Spleen (tissue), 11 donors: ENCODE data around the gene CHCHD6. TPM values are rescaled to one million over a fixed set of nuclear protein-coding genes. Genes with fewer than 3 reads are reported as not detected.

Experiments
- DNase-seq: peaks from one replicate; pipeline ENCODE4 v3.0.0-alpha.2; 2020
- H3K27ac ChIP-seq, 8 donors: fragments of 200-600 bp; sonication (generic) in 7 of 8; 1 replicate in 4 of 8; 2 replicates in 4 of 8; pipeline versions ENCODE4 v1.5.0 to v1.8.0; 2016 to 2021; ENCODE audit warnings: inconsistent platforms in 4 of 8, mild to moderate bottlenecking in 4 of 8, moderate library complexity in 1 of 8
- H3K27me3 ChIP-seq, 7 donors: fragments of 200-600 bp; sonication (generic) in 6 of 7; replicated peaks in 1 of 7; 1 replicate in 4 of 7; 2 replicates in 3 of 7; pipeline versions ENCODE4 v1.5.0 to v1.8.0; 2016 to 2021; ENCODE audit warnings: inconsistent platforms in 3 of 7, mild to moderate bottlenecking in 1 of 7
- H3K36me3 ChIP-seq, 6 donors: fragments of 200-600 bp; sonication (generic) in 5 of 6; 1 replicate in 4 of 6; 2 replicates in 2 of 6; pipeline versions ENCODE4 v1.5.0 to v1.8.0; 2016 to 2021; ENCODE audit warnings: inconsistent platforms in 2 of 6
- H3K4me1 ChIP-seq, 6 donors: fragments of 200-600 bp; sonication (generic) in 5 of 6; 1 replicate in 3 of 6; 2 replicates in 3 of 6; pipeline versions ENCODE4 v1.5.0 to v1.8.0; 2016 to 2021; ENCODE audit warnings: inconsistent platforms in 3 of 6
- H3K4me3 ChIP-seq, 8 donors: fragments of 200-600 bp; sonication (generic) in 7 of 8; 1 replicate in 4 of 8; 2 replicates in 4 of 8; pipeline versions ENCODE4 v1.5.0 to v1.8.0; 2016 to 2021; ENCODE audit warnings: inconsistent platforms in 4 of 8, mild to moderate bottlenecking in 4 of 8, moderate library complexity in 2 of 8
- H3K9me3 ChIP-seq, 8 donors: fragments of 200-600 bp; sonication (generic) in 7 of 8; 1 replicate in 4 of 8; 2 replicates in 4 of 8; pipeline versions ENCODE4 v1.5.0 to v1.8.0; 2016 to 2021; ENCODE audit warnings: inconsistent platforms in 4 of 8
- POLR2A ChIP-seq, 3 donors: fragments of 450-650 bp; IDR thresholded peaks; one replicate each; pipeline ENCODE4 v1.5.1; 2017; ENCODE audit warnings: antibody characterized with exemption in 3 of 3, mild to moderate bottlenecking in 1 of 3
- POLR2AphosphoS5 ChIP-seq, 3 donors: sonication (generic); formaldehyde crosslinking; IDR thresholded peaks; one replicate each; pipeline ENCODE4 v1.5.1; 2017; ENCODE audit warnings: antibody characterized with exemption in 3 of 3
- WGBS, 5 donors: extraction: QIAGEN DNeasy Blood & Tissue Kit in 3 of 5; methylation state at CpG; one replicate each; pipeline versions ENCODE4 v1.1.5 to v1.1.7; 2013 to 2018; 5-methylcytosine and 5-hydroxymethylcytosine counted together
- intact Hi-C: fragments of 100-400 bp; cut with DNase I; formaldehyde crosslinking; loops from one replicate; pipeline ENCODE4 v1.15.0; 2023; ENCODE audit warnings: low total_unique reads
- polyA plus RNA-seq, 3 donors: library from polyadenylated mRNA; stranded (reverse); fragments of 200-250 nt; gene quantifications; one replicate each; pipeline ENCODE4 v1.2.1, GENCODE V29; 2013
- total RNA-seq, 7 donors: library from RNA; depleted of rRNA in 3 of 7; stranded (reverse); fragments of >200 nt in 3 of 7; fragmentation: NEBNext Ultra II Directional in 4 of 7; extraction: Animal tissue kit (Norgen Biotek cat#: 25700) in 4 of 7; gene quantifications; one replicate each; pipeline versions ENCODE4 v1.1.0 to v1.2.1, GENCODE V29; 2016 to 2021
- TF ChIP-seq, protein P1 (sequence below), 11 experiments: fragments of 200-600 bp in 7 of 11; fragments of 450-650 bp in 4 of 11; sonication (generic) in 4 of 11; IDR thresholded peaks in 8 of 11; conservative IDR thresholded peaks in 3 of 11; 1 replicate in 7 of 11; 2 replicates in 4 of 11; pipeline versions ENCODE4 v1.4.0 to v1.8.0; 2016 to 2021; ENCODE audit warnings: antibody characterized with exemption in 11 of 11, inconsistent platforms in 4 of 11, mild to moderate bottlenecking in 1 of 11
- donor health status: healthy with polysubstance abuse.
- donor health status: DM: no; HTN: no; CAD: no; lungs with moderate emphysema.
- donor health status: DM: no; HTN: no; CAD: no.
- donor health status: Bipolar disorder and iron deficiency.
- donor health status: healthy.
- donor health status: DM: no; HTN: no; CAD: no.
- donor health status: DM: yes; HTN: yes; CAD: no.

The CHCHD6 gene
- total and polyA plus RNA-seq, 10 donors, result 6.3 to 39.1 (median 11.8) TPM

DNA sequence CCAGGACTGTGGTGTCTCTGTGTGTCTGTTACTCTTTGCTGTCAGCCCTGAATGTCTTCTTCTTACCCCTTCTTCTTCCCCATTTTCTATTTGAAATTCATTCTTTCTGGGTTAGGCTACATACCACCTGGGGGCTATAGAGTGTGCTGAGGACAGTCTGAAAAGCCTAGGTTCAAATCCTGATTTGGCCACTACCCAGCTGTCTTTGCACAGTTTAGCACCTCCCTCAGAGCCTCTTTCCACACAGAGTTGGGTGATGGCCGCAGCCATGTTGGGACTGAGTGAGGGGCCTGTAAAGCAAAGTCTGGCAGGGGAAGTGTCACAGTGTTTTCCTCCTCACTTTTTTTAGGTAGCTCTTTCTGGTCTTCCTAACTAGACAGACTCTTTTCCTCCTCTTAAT is 113.7 kb downstream of the CHCHD6 start:
- H3K4me1 ChIP-seq, result peaks cover 4 to 30% (median 13%) of the 10 kb centered on the region in 6 donors
- H3K27ac ChIP-seq, result peak overlapping the region in 6 of 8 donors; percentile 4 to 64 (median 28)
- H3K36me3 ChIP-seq, result no peaks in the 10 kb centered on the region
- TF ChIP-seq POLR2AphosphoS5 (IDR thresholded peaks at IDR 0.05), result no peak
- no peak for TF ChIP-seq POLR2A (IDR thresholded peaks at IDR 0.05)
- TF ChIP-seq, protein P1, sequence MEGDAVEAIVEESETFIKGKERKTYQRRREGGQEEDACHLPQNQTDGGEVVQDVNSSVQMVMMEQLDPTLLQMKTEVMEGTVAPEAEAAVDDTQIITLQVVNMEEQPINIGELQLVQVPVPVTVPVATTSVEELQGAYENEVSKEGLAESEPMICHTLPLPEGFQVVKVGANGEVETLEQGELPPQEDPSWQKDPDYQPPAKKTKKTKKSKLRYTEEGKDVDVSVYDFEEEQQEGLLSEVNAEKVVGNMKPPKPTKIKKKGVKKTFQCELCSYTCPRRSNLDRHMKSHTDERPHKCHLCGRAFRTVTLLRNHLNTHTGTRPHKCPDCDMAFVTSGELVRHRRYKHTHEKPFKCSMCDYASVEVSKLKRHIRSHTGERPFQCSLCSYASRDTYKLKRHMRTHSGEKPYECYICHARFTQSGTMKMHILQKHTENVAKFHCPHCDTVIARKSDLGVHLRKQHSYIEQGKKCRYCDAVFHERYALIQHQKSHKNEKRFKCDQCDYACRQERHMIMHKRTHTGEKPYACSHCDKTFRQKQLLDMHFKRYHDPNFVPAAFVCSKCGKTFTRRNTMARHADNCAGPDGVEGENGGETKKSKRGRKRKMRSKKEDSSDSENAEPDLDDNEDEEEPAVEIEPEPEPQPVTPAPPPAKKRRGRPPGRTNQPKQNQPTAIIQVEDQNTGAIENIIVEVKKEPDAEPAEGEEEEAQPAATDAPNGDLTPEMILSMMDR (IDR thresholded peaks at IDR 0.05 in 8 of 11, conservative IDR thresholded peaks at IDR 0.05 in 3 of 11), result no peak
- no peak overlapping the region for H3K4me3 ChIP-seq
- intact Hi-C loops, result no loop called here
- DNase-seq, result no peak
- 78 to 97% (median 95%) methylated on average over 1 of the region's 1 CpG for WGBS, 5 donors
- no peaks in the 10 kb centered on the region for H3K27me3 ChIP-seq
- H3K9me3 ChIP-seq, result peaks cover 0 to 7% (median 0%) of the 10 kb centered on the region in 8 donors

- Histone ChIP-seq H3K36me3 (no peaks in the 10 kb centered on the region), H3K9me3 (peaks cover 0 to 7% (median 0%) of the 10 kb centered on the region in 8 donors), H3K4me3 (no peak overlapping the region), H3K27me3 (no peaks in the 10 kb centered on the region), H3K27ac (peak overlapping the region in 1 of 8 donors; percentile 59), H3K4me1 (peaks cover 4 to 30% (median 13%) of the 10 kb centered on the region in 6 donors)
- no peak for DNase-seq
- intact Hi-C loops, result no loop called here
- TF ChIP-seq POLR2A (IDR thresholded peaks at IDR 0.05), result no peak
- WGBS, 5 donors, result 90 to 98% (median 95%) methylated on average over 7 to 8 of the region's 8 CpGs
Measured at GRCh38 chr3:126818400-126819095, 114.5 kb downstream of the CHCHD6 start.

- WGBS, 5 donors, result 72 to 81% (median 78%) methylated on average over 2 of the region's 2 CpGs
- Histone ChIP-seq H3K36me3 (no peaks in the 10 kb centered on the region), H3K27me3 (no peaks in the 10 kb centered on the region), H3K27ac (no peak overlapping the region), H3K4me1 (peaks cover 0 to 9% (median 6%) of the 10 kb centered on the region in 6 donors), H3K9me3 (peaks cover 0 to 7% (median 0%) of the 10 kb centered on the region in 8 donors), H3K4me3 (no peak overlapping the region)
- intact Hi-C loops, result no loop called here
- TF ChIP-seq, protein P1 (IDR thresholded peaks at IDR 0.05 in 8 of 11, conservative IDR thresholded peaks at IDR 0.05 in 3 of 11), result no peak
- TF ChIP-seq POLR2A (IDR thresholded peaks at IDR 0.05) (no peak), POLR2AphosphoS5 (IDR thresholded peaks at IDR 0.05) (no peak)
- DNase-seq, result no peak
Measured at GRCh38 chr3:126826693-126827092, 122.7 kb downstream of the CHCHD6 start.

DNA sequence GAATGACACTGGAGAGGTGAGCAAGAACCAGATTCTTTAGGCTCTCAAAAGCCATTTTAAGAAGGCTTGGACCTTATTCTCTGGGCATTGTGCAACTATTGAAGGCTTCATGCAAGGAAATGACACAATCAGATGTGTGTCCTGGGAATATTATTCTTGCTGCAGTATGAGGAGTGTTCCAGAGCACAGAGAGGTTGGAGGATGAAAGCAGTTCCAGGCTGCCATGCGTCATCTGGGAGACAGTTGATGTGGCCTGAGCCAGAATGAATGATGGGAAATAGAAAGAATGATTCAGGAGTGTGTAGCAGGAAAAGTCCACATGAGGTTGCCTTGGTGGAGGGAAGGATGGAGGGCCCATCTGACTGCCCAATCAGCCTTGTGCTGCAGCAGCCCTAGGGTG is 123.1 kb downstream of the CHCHD6 start:
- DNase-seq, result no peak
- H3K4me1 ChIP-seq, result peaks cover 0 to 9% (median 6%) of the 10 kb centered on the region in 6 donors
- no peak overlapping the region for H3K4me3 ChIP-seq
- no peak for TF ChIP-seq POLR2A (IDR thresholded peaks at IDR 0.05)
- TF ChIP-seq, protein P1 (IDR thresholded peaks at IDR 0.05 in 8 of 11, conservative IDR thresholded peaks at IDR 0.05 in 3 of 11), result no peak
- TF ChIP-seq POLR2AphosphoS5 (IDR thresholded peaks at IDR 0.05), result no peak
- H3K27me3 ChIP-seq, result no peaks in the 10 kb centered on the region
- WGBS, 5 donors, result 93 to 100% (median 96%) methylated on average over 1 of the region's 1 CpG
- intact Hi-C loops, result no loop called here
- no peak overlapping the region for H3K27ac ChIP-seq
- H3K9me3 ChIP-seq, result peaks cover 0 to 5% (median 0%) of the 10 kb centered on the region in 8 donors
- no peaks in the 10 kb centered on the region for H3K36me3 ChIP-seq
